HepG2 (cell line): ENCODE results near the gene WASHC2C. TPM values are rescaled to one million over a fixed set of nuclear protein-coding genes. Genes with fewer than 3 reads are reported as not detected.
A peak's percentile ranks its signal among the peaks of the same experiment; 100 is the strongest.
"Not testable (repeated sequence)": the region's sequence is repeated elsewhere in the genome, so short reads cannot be mapped to it uniquely, and the experiment has no call there.

Experiments
- BHLHE40 ChIP-seq: IDR thresholded peaks from 2 replicates; pipeline ENCODE4 v1.6.1; 2011; ENCODE audit warnings: low read length, improper control_type of control experiment
- CBX5 ChIP-seq: sonication (generic); formaldehyde crosslinking; IDR thresholded peaks from 2 replicates; pipeline ENCODE4 v1.4.0; 2020; ENCODE audit warnings: missing genetic modification reagents, borderline replicate concordance
- GATAD1 ChIP-seq: IDR thresholded peaks from 2 replicates; pipeline ENCODE4 v1.6.1; 2016; ENCODE audit warnings: missing genetic modification reagents, missing compliant biosample characterization
- HOXA5 ChIP-seq: sonication (generic); formaldehyde crosslinking; IDR thresholded peaks from 2 replicates; pipeline ENCODE4 v1.4.0; 2020; ENCODE audit warnings: missing genetic modification reagents
- MTA1 ChIP-seq: sonication (generic); formaldehyde crosslinking; IDR thresholded peaks from 2 replicates; pipeline ENCODE4 v1.4.0; 2020; ENCODE audit warnings: missing genetic modification reagents, mild to moderate bottlenecking, borderline replicate concordance
- PATZ1 ChIP-seq: sonication (generic); formaldehyde crosslinking; IDR thresholded peaks from 2 replicates; pipeline ENCODE4 v1.4.0; 2020; ENCODE audit warnings: missing genetic modification reagents
- RXRB ChIP-seq: IDR thresholded peaks from 2 replicates; pipeline ENCODE4 v1.6.1; 2016; ENCODE audit warnings: borderline replicate concordance, missing genetic modification reagents, missing compliant biosample characterization
- SIN3A ChIP-seq: IDR thresholded peaks from 2 replicates; pipeline ENCODE4 v1.6.1; 2011; ENCODE audit warnings: low read depth, mild to moderate bottlenecking, control low read depth, low read length, borderline replicate concordance
- SKI ChIP-seq: fragments of 450-650 bp; IDR thresholded peaks from one replicate; pipeline ENCODE4 v1.6.1; 2018; ENCODE audit warnings: mild to moderate bottlenecking; ENCODE audit not compliant: partially characterized antibody
- SOX13 ChIP-seq, 3 experiments: fragments of 450-650 bp in 1 of 3; sonication (generic) in 1 of 3; formaldehyde crosslinking in 1 of 3; IDR thresholded peaks in 2 of 3; conservative IDR thresholded peaks in 1 of 3; 2 replicates each; pipeline versions ENCODE4 v1.5.0 to v1.6.1; 2016 to 2020; ENCODE audit warnings: antibody characterized with exemption in 1 of 3, mild to moderate bottlenecking in 1 of 3, missing compliant biosample characterization in 1 of 3, missing genetic modification reagents in 1 of 3, moderate library complexity in 1 of 3
- TAF1 ChIP-seq: sonication (generic); formaldehyde crosslinking; IDR thresholded peaks from 2 replicates; pipeline ENCODE4 v1.4.0; 2020; ENCODE audit warnings: missing genetic modification reagents
- TOPORS ChIP-seq: sonication (generic); formaldehyde crosslinking; IDR thresholded peaks from 2 replicates; pipeline ENCODE4 v1.8.0; 2023; ENCODE audit warnings: mild to moderate bottlenecking, missing genetic modification reagents
- USF2 ChIP-seq, 2 experiments: sonication (generic) in 1 of 2; formaldehyde crosslinking in 1 of 2; IDR thresholded peaks; 2 replicates each; pipeline versions ENCODE4 v1.5.1 to v1.6.1; 2011 to 2020; ENCODE audit warnings: borderline replicate concordance in 1 of 2, low read depth in 1 of 2, low read length in 1 of 2, mild to moderate bottlenecking in 1 of 2, missing genetic modification reagents in 1 of 2, moderate library complexity in 1 of 2
- ZNF343 ChIP-seq: sonication (generic); formaldehyde crosslinking; IDR thresholded peaks from 2 replicates; pipeline ENCODE4 v1.4.0; 2020; ENCODE audit warnings: mild to moderate bottlenecking, missing genetic modification reagents
- ZNF766 ChIP-seq: sonication (generic); formaldehyde crosslinking; IDR thresholded peaks from 2 replicates; pipeline ENCODE4 v1.5.0; 2020; ENCODE audit warnings: missing genetic modification reagents, borderline replicate concordance
- polyA plus RNA-seq, 8 experiments: library from polyadenylated mRNA; depleted of rRNA in 3 of 8; stranded (reverse) in 7 of 8; unstranded in 1 of 8; fragments of >200 nt; fragmentation: Illumina TruSeq in 4 of 8; extraction: Trizol in 4 of 8; gene quantifications; 2 replicates each; pipeline versions ENCODE4 v1.2.1 to v1.2.3, GENCODE V29; 2011 to 2016; ENCODE audit warnings: low read depth in 4 of 8, missing spikeins in 1 of 8, mixed read lengths in 1 of 8; ENCODE audit not compliant: insufficient read depth in 1 of 8
- total RNA-seq, 5 experiments: library from RNA; depleted of rRNA; stranded (reverse); fragments of >200 nt; fragmentation: Illumina TruSeq; extraction: Trizol; gene quantifications; 2 replicates each; pipeline ENCODE4 v1.2.3, GENCODE V29; 2016; ENCODE audit warnings: low read depth in 1 of 5
- TF ChIP-seq, protein P1 (sequence below): IDR thresholded peaks from 2 replicates; pipeline ENCODE4 v1.6.1; 2016; ENCODE audit warnings: low read depth, missing genetic modification reagents, missing compliant biosample characterization

Gene WASHC2C
- total and polyA plus RNA-seq, 2 of the 13 experiments (the other 11 are each of a cell fraction or from before 2014, with no cell fraction given), result 17.8 to 20.8 TPM

DNA sequence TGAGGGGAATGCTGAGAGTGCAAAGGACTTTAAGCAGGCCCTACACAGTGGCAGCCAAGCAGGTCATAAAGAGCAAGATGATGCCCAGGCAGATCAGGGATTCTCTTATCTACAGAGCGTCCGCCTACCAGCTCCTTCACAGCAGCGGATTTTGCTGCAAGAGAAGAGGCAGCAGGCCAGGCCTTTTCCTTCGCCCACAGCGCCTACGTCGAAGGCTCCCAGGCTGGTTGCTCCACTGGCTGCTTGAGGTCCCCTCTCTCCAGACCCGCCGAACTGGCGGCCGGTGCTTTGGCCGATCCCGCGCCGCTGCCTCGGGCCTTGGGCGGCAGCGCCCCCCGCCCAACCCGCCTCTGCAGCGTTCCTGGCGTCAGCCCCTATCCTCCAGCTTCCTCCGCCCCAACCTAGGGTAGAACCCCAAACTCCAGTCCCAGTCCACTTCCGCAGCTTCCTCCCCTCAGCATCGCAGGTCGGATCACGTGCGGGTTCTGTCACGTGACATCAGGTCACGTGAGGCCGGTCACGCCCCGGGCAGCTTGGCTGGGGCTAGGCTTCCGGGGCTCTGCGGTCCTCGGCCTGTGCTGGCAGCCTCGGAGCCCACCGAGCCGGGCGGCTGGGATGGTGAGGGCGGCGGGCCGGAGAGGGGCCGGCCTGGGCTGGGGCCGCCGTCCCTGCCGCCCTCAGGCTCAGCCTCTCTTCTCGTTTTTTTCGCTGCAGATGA is at the start of gene WASHC2C (continued):
- TF ChIP-seq, protein P1, sequence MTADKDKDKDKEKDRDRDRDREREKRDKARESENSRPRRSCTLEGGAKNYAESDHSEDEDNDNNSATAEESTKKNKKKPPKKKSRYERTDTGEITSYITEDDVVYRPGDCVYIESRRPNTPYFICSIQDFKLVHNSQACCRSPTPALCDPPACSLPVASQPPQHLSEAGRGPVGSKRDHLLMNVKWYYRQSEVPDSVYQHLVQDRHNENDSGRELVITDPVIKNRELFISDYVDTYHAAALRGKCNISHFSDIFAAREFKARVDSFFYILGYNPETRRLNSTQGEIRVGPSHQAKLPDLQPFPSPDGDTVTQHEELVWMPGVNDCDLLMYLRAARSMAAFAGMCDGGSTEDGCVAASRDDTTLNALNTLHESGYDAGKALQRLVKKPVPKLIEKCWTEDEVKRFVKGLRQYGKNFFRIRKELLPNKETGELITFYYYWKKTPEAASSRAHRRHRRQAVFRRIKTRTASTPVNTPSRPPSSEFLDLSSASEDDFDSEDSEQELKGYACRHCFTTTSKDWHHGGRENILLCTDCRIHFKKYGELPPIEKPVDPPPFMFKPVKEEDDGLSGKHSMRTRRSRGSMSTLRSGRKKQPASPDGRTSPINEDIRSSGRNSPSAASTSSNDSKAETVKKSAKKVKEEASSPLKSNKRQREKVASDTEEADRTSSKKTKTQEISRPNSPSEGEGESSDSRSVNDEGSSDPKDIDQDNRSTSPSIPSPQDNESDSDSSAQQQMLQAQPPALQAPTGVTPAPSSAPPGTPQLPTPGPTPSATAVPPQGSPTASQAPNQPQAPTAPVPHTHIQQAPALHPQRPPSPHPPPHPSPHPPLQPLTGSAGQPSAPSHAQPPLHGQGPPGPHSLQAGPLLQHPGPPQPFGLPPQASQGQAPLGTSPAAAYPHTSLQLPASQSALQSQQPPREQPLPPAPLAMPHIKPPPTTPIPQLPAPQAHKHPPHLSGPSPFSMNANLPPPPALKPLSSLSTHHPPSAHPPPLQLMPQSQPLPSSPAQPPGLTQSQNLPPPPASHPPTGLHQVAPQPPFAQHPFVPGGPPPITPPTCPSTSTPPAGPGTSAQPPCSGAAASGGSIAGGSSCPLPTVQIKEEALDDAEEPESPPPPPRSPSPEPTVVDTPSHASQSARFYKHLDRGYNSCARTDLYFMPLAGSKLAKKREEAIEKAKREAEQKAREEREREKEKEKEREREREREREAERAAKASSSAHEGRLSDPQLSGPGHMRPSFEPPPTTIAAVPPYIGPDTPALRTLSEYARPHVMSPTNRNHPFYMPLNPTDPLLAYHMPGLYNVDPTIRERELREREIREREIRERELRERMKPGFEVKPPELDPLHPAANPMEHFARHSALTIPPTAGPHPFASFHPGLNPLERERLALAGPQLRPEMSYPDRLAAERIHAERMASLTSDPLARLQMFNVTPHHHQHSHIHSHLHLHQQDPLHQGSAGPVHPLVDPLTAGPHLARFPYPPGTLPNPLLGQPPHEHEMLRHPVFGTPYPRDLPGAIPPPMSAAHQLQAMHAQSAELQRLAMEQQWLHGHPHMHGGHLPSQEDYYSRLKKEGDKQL (CRISPR knock-in tag), result peak; percentile 78
- peak; percentile 84; the same call in 1 of the 2 replicates for TF ChIP-seq SIN3A
- peak; percentile 96 for TF ChIP-seq BHLHE40
- TF ChIP-seq SKI, result peak; percentile 60
- 0 out of 2 replicates have a peak, but pooled peaks have one; percentile 50 for TF ChIP-seq TOPORS (CRISPR knock-in tag)
- not testable (repeated sequence) for TF ChIP-seq SOX13 (IDR thresholded peaks at IDR 0.05)
- peak in 1 of 2 experiments; percentile 72; a peak in 2 of 4 replicates for TF ChIP-seq SOX13 (CRISPR knock-in tag; conservative IDR thresholded peaks at IDR 0.05 in 1 of 2, IDR thresholded peaks at IDR 0.05 in 1 of 2)
- peak; percentile 85 for TF ChIP-seq TAF1 (CRISPR knock-in tag)
- peak; percentile 74 for TF ChIP-seq RXRB (CRISPR knock-in tag)
- TF ChIP-seq MTA1 (CRISPR knock-in tag), result 0 out of 2 replicates have a peak, but pooled peaks have one; percentile 37
- peak; percentile 66 for TF ChIP-seq PATZ1
- peak; percentile 83; the same call in 1 of the 2 replicates for TF ChIP-seq CBX5 (CRISPR knock-in tag)
- TF ChIP-seq HOXA5 (CRISPR knock-in tag), result peak; percentile 59
- TF ChIP-seq USF2 (IDR thresholded peaks at IDR 0.05; ENCODE audit: low read depth, low read length), result peak; percentile 97
- TF ChIP-seq USF2 (CRISPR knock-in tag; IDR thresholded peaks at IDR 0.05; ENCODE audit: borderline replicate concordance), result peak; percentile 96; the same call in 1 of the 2 replicates
- TF ChIP-seq ZNF766 (CRISPR knock-in tag), result peak; percentile 84; the same call in 1 of the 2 replicates
- peak; percentile 99 for TF ChIP-seq GATAD1
- TF ChIP-seq ZNF343 (CRISPR knock-in tag), result peak; percentile 66; the same call in 1 of the 2 replicates
